Measurements from ENCODE around the gene SLC13A4.

DNA sequence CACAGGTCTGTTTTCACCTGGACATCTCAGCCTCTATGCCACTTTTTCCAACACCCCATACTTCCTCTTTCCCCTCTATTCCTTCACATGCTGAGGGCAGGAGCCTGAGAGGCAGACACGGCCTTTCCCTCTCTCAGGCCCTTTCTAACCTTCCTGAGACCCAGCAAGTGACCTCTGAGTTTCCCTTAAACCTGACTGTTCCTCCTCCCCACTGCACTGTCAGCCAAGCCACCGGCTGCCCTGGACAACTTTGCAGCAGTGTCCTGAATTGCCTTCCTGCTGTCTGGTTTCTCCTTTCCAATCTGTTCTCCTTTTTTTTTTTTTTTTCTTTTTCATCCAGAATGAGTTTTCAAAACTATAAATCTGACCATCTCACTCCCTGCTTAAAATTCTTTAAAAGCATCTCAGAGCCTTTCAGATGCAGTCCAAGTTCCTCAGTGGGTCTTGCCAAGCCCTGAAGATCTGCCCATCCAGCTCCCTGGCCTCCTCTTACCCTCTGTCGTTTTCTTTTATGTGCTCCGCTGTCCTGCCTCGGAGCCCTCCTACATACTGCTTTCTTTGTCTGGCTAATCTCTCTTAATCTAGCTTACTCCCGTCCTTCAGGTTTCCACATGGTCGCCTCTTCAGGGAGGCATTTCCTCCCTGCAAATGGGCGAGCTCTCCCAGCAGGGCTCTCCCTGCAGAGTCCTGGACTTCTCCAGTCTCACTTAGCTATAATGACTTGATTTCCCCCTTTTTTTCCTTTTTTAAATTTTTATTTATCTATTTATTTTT is 30.5 kb downstream of the SLC13A4 start:
- TF ChIP-seq, protein P1, sequence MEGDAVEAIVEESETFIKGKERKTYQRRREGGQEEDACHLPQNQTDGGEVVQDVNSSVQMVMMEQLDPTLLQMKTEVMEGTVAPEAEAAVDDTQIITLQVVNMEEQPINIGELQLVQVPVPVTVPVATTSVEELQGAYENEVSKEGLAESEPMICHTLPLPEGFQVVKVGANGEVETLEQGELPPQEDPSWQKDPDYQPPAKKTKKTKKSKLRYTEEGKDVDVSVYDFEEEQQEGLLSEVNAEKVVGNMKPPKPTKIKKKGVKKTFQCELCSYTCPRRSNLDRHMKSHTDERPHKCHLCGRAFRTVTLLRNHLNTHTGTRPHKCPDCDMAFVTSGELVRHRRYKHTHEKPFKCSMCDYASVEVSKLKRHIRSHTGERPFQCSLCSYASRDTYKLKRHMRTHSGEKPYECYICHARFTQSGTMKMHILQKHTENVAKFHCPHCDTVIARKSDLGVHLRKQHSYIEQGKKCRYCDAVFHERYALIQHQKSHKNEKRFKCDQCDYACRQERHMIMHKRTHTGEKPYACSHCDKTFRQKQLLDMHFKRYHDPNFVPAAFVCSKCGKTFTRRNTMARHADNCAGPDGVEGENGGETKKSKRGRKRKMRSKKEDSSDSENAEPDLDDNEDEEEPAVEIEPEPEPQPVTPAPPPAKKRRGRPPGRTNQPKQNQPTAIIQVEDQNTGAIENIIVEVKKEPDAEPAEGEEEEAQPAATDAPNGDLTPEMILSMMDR (IDR thresholded peaks at IDR 0.05; ENCODE audit: insufficient read depth, low read length), result no peak
- no peak for TF ChIP-seq POLR2AphosphoS5 (IDR thresholded peaks at IDR 0.05; ENCODE audit: low read depth)
- no peak for TF ChIP-seq SPI1 (IDR thresholded peaks at IDR 0.05; ENCODE audit: borderline replicate concordance, low read depth)

All from HL-60 (cell line).